Natural killer cell (primary cell): ENCODE measurements around the gene SCN1A. TPM values are rescaled to one million over a fixed set of nuclear protein-coding genes. Genes with fewer than 3 reads are reported as not detected.
"Not testable (repeated sequence)": the region's sequence is repeated elsewhere in the genome, so short reads cannot be mapped to it uniquely, and the experiment has no call there.

Source experiments
- ATAC-seq, 3 donors: fragments of 150-1000 bp in 2 of 3; fragments of 200-7000 bp in 1 of 3; cut with Tn5 transposase; 1 replicate in 1 of 3; 2 replicates in 2 of 3; pipeline ENCODE4 v1.10.0; 2021; ENCODE audit warnings: mild to moderate bottlenecking in 2 of 3, moderate library complexity in 2 of 3
- DNase-seq, 2 donors: peaks; one replicate each; pipeline versions ENCODE4 v3.0.0 to v3.0.0-alpha.2; 2013 to 2021; ENCODE audit warnings: mixed read lengths in 1 of 2
- H3K27ac ChIP-seq: one replicate; pipeline ENCODE4 v1.5.1; 2013; ENCODE audit warnings: mild to moderate bottlenecking, low read length
- H3K27me3 ChIP-seq: one replicate; pipeline ENCODE4 v1.6.1; 2013; ENCODE audit warnings: low read length; ENCODE audit not compliant: control insufficient read depth, insufficient read depth
- H3K36me3 ChIP-seq: one replicate; pipeline ENCODE4 v1.6.1; 2013; ENCODE audit warnings: low read length; ENCODE audit not compliant: control insufficient read depth, insufficient read depth
- H3K4me1 ChIP-seq: one replicate; pipeline ENCODE4 v1.6.1; 2013; ENCODE audit warnings: low read length; ENCODE audit not compliant: control insufficient read depth, insufficient read depth
- H3K4me3 ChIP-seq: one replicate; pipeline ENCODE4 v1.5.1; 2013; ENCODE audit warnings: low read length
- H3K9me3 ChIP-seq: one replicate; pipeline ENCODE4 v1.6.1; 2013; ENCODE audit warnings: low read length; ENCODE audit not compliant: control insufficient read depth, insufficient read depth
- H3K27ac Mint-ChIP-seq, 2 donors: one replicate each; pipeline ENCODE4 v1.8.0; 2022; ENCODE audit warnings: mild to moderate bottlenecking in 2 of 2, mixed read lengths in 2 of 2, moderate library complexity in 1 of 2
- H3K27me3 Mint-ChIP-seq, 2 donors: one replicate each; pipeline ENCODE4 v1.8.0; 2022; ENCODE audit warnings: low read depth in 2 of 2, mixed read lengths in 2 of 2
- H3K36me3 Mint-ChIP-seq: one replicate; pipeline ENCODE4 v1.8.0; 2022; ENCODE audit warnings: mixed read lengths
- H3K4me1 Mint-ChIP-seq, 2 donors: one replicate each; pipeline ENCODE4 v1.8.0; 2022; ENCODE audit warnings: mixed read lengths in 2 of 2
- H3K4me3 Mint-ChIP-seq: one replicate; pipeline ENCODE4 v1.8.0; 2022; ENCODE audit warnings: mild to moderate bottlenecking, moderate library complexity, mixed read lengths
- H3K9me3 Mint-ChIP-seq, 2 donors: one replicate each; pipeline ENCODE4 v1.8.0; 2022; ENCODE audit warnings: mixed read lengths in 2 of 2
- CTCF ChIP-seq: fragments of 200-600 bp; IDR thresholded peaks from one replicate; pipeline ENCODE4 v1.8.0; 2022; ENCODE audit warnings: antibody characterized with exemption
- WGBS: methylation state at CpG from one replicate; pipeline ENCODE4 v1.1.7; 2013; ENCODE audit warnings: missing lambda C conversion rate; ENCODE audit not compliant: insufficient coverage; 5-methylcytosine and 5-hydroxymethylcytosine counted together
- intact Hi-C: fragments of 100-400 bp; cut with micrococcal nuclease; formaldehyde crosslinking; loops from one replicate; pipeline ENCODE4 v1.14.2; 2022
- total RNA-seq, 4 donors: library from RNA; stranded (reverse); fragments of 120-200 nt in 1 of 4; gene quantifications; one replicate each; pipeline versions ENCODE4 v1.2.3 to v1.2.4, GENCODE V29; 2013 to 2022

Gene SCN1A
- total RNA-seq, 3 donors from 2014 or later (not counting 1 experiment from before 2014, with no cell fraction given), result not detected

- ATAC-seq (no peak), DNase-seq (no peak)
- Mint-ChIP-seq H3K9me3 (no peaks in the 10 kb centered on the region), H3K4me1 (no peaks in the 10 kb centered on the region), H3K4me3 (no peak overlapping the region), H3K27me3 (no peaks in the 10 kb centered on the region), H3K36me3 (no peaks in the 10 kb centered on the region), H3K27ac (no peak overlapping the region)
- H3K4me3 ChIP-seq, result no peak overlapping the region
- no peaks in the 10 kb centered on the region for H3K9me3 ChIP-seq
- WGBS, result 50% methylated on average over 1 of the region's 1 CpG
- H3K27ac ChIP-seq, result no peak overlapping the region
- no peaks in the 10 kb centered on the region for H3K36me3 ChIP-seq
- no peaks in the 10 kb centered on the region for H3K27me3 ChIP-seq
- H3K4me1 ChIP-seq, result no peaks in the 10 kb centered on the region
- TF ChIP-seq CTCF, result no peak
- intact Hi-C loops, result no loop called here
These were observed 16.3 kb upstream of the SCN1A start for GRCh38 chr2:166144071-166144470.

- H3K4me3 ChIP-seq, result no peak overlapping the region
- no peaks in the 10 kb centered on the region for H3K36me3 ChIP-seq
- H3K36me3 Mint-ChIP-seq, result no peaks in the 10 kb centered on the region
- H3K27me3 Mint-ChIP-seq, result peaks cover 0 to 4% of the 10 kb centered on the region in 2 donors
- no peak overlapping the region for H3K27ac ChIP-seq
- no peaks in the 10 kb centered on the region for H3K9me3 ChIP-seq
- intact Hi-C loops, result no loop called here
- H3K4me3 Mint-ChIP-seq, result no peak overlapping the region
- no peak overlapping the region for H3K27ac Mint-ChIP-seq
- TF ChIP-seq CTCF, result no peak
- ATAC-seq, result no peak
- H3K4me1 Mint-ChIP-seq, result no peaks in the 10 kb centered on the region
- peaks cover 2% of the 10 kb centered on the region for H3K27me3 ChIP-seq
- WGBS, result 81% methylated on average over 2 of the region's 2 CpGs
- H3K9me3 Mint-ChIP-seq, result no peaks in the 10 kb centered on the region
- no peak for DNase-seq
- no peaks in the 10 kb centered on the region for H3K4me1 ChIP-seq
These were observed 13.1 kb upstream of the SCN1A start for GRCh38 chr2:166140932-166141331.

GRCh38 chr2:166140475-166140874 is 12.7 kb upstream of the SCN1A start:
- Mint-ChIP-seq H3K27me3 (peaks cover 0 to 4% of the 10 kb centered on the region in 2 donors), H3K4me3 (no peak overlapping the region), H3K36me3 (no peaks in the 10 kb centered on the region), H3K9me3 (no peaks in the 10 kb centered on the region), H3K27ac (no peak overlapping the region), H3K4me1 (no peaks in the 10 kb centered on the region)
- ATAC-seq (no peak), DNase-seq (no peak)
- Histone ChIP-seq H3K4me3 (no peak overlapping the region), H3K36me3 (no peaks in the 10 kb centered on the region), H3K27me3 (peaks cover 2% of the 10 kb centered on the region), H3K27ac (no peak overlapping the region), H3K9me3 (no peaks in the 10 kb centered on the region), H3K4me1 (no peaks in the 10 kb centered on the region)
- TF ChIP-seq CTCF, result no peak
- WGBS, result 52% methylated on average over 6 of the region's 7 CpGs
- intact Hi-C loops, result no loop called here

GRCh38 chr2:166139479-166139878 is 11.7 kb upstream of the SCN1A start:
- H3K4me1 ChIP-seq, DNase-seq, H3K9me3 Mint-ChIP-seq, H3K36me3 ChIP-seq, H3K4me3 ChIP-seq, H3K4me3 Mint-ChIP-seq, H3K27ac Mint-ChIP-seq, intact Hi-C loops, H3K36me3 Mint-ChIP-seq, H3K27me3 Mint-ChIP-seq, H3K27me3 ChIP-seq, H3K4me1 Mint-ChIP-seq, H3K27ac ChIP-seq, H3K9me3 ChIP-seq, ATAC-seq: not testable (repeated sequence)
- WGBS, result 75% methylated on average over 2 of the region's 3 CpGs
